ENCODE results near the gene FBXL22. TPM values are rescaled to one million over a fixed set of nuclear protein-coding genes. Genes with fewer than 3 reads are reported as not detected.

Gene FBXL22
- total RNA-seq, 1 donor from 2014 or later = 0.43 TPM

- Histone ChIP-seq H3K9me3 (no peaks in the 10 kb centered on the region), H3K4me1 (peaks cover 5 to 44% of the 10 kb centered on the region in 2 donors), H3K4me3 (peak overlapping the region; percentile 80 to 86), H3K27ac (peak overlapping the region; percentile 77 to 86), H3K27me3 (no peaks in the 10 kb centered on the region), H3K36me3 (peaks cover 0 to 2% of the 10 kb centered on the region in 2 donors)
- intact Hi-C loops (cut with DNase I) = loop anchor here (1.0 to 10.0 kb wide), 5 partner anchors 46 to 496 kb away; partner anchors contain the start of genes CIAO2A, SNX1 and USP3
- DNase-seq (ENCODE audit: low spot score in 2 of 2) = peak in 1 of 2 donors; percentile 84
- TF ChIP-seq, protein P1, sequence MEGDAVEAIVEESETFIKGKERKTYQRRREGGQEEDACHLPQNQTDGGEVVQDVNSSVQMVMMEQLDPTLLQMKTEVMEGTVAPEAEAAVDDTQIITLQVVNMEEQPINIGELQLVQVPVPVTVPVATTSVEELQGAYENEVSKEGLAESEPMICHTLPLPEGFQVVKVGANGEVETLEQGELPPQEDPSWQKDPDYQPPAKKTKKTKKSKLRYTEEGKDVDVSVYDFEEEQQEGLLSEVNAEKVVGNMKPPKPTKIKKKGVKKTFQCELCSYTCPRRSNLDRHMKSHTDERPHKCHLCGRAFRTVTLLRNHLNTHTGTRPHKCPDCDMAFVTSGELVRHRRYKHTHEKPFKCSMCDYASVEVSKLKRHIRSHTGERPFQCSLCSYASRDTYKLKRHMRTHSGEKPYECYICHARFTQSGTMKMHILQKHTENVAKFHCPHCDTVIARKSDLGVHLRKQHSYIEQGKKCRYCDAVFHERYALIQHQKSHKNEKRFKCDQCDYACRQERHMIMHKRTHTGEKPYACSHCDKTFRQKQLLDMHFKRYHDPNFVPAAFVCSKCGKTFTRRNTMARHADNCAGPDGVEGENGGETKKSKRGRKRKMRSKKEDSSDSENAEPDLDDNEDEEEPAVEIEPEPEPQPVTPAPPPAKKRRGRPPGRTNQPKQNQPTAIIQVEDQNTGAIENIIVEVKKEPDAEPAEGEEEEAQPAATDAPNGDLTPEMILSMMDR (IDR thresholded peaks at IDR 0.05) = no peak
Measured at GRCh38 chr15:63598473-63599400, 1.6 kb downstream of the FBXL22 start.

- peak; percentile 26 to 85 for DNase-seq (ENCODE audit: low spot score in 2 of 2)
- Histone ChIP-seq H3K27ac (peak overlapping the region; percentile 77 to 86), H3K4me1 (peaks cover 5 to 44% of the 10 kb centered on the region in 2 donors), H3K9me3 (no peaks in the 10 kb centered on the region), H3K4me3 (peak overlapping the region; percentile 80 to 86), H3K36me3 (no peaks in the 10 kb centered on the region), H3K27me3 (no peaks in the 10 kb centered on the region)
- TF ChIP-seq, protein P1 (IDR thresholded peaks at IDR 0.05) = peak; percentile 67 to 88 (median 84)
- intact Hi-C loops (cut with DNase I) = loop anchor here (1.0 to 10.0 kb wide), 5 partner anchors 47 to 495 kb away; partner anchors contain the start of genes CIAO2A, SNX1 and USP3
Measured at GRCh38 chr15:63599401-63600000, 2.3 kb downstream of the FBXL22 start.

DNA sequence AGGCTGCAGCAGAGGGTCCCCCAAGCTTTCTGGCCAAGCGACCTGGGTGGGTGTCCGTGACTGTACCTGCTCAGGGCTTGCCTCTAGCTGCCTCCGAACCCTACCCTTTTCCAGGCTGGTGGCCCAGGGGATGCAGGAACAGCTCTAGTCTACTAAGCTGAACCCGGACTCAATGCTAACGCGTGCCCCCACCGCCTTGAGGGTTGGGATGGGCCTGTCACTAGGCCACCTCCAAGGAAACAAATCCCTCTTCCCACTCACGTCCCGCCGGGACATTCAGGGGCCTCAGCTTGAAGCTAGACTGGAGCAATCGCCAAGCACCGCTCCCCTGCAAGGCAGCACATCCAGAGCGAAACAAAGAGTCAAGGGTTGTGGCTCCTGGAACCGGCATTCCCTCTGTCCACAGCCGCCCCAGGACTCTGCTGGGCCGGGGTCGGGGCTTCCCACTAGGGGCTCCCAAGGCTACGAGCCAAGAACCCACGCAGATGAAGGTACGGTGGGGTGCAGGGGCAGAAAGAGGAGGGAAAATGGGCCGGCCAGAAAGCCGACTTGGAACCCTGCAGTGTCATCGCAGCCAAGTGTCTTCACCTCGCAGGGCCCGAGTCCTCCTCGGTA lies 2.9 kb downstream of the FBXL22 start:
- Histone ChIP-seq H3K36me3 (no peaks in the 10 kb centered on the region), H3K4me3 (peak overlapping the region; percentile 80 to 86), H3K4me1 (peaks cover 5 to 38% of the 10 kb centered on the region in 2 donors), H3K27ac (peak overlapping the region; percentile 77 to 86), H3K27me3 (no peaks in the 10 kb centered on the region), H3K9me3 (no peaks in the 10 kb centered on the region)
- intact Hi-C loops (cut with DNase I) = loop anchor here (5.0 kb wide), 1 partner anchor 113 kb away; no protein-coding TSS in a partner anchor
- TF ChIP-seq, protein P1 (IDR thresholded peaks at IDR 0.05) = no peak
- DNase-seq (ENCODE audit: low spot score in 2 of 2) = peak in 1 of 2 donors; percentile 79

GRCh38 chr15:63600616-63601025 lies 3.4 kb downstream of the FBXL22 start:
- Histone ChIP-seq H3K27ac (peak overlapping the region; percentile 82 to 86), H3K9me3 (no peaks in the 10 kb centered on the region), H3K27me3 (no peaks in the 10 kb centered on the region), H3K4me1 (peaks cover 5 to 34% of the 10 kb centered on the region in 2 donors), H3K4me3 (peak overlapping the region; percentile 80 to 86), H3K36me3 (no peaks in the 10 kb centered on the region)
- peak; percentile 44 to 93 for DNase-seq (ENCODE audit: low spot score in 2 of 2)
- TF ChIP-seq, protein P1 (IDR thresholded peaks at IDR 0.05) = no peak
- intact Hi-C loops (cut with DNase I) = loop anchor here (5.0 kb wide), 1 partner anchor 113 kb away; no protein-coding TSS in a partner anchor

DNA sequence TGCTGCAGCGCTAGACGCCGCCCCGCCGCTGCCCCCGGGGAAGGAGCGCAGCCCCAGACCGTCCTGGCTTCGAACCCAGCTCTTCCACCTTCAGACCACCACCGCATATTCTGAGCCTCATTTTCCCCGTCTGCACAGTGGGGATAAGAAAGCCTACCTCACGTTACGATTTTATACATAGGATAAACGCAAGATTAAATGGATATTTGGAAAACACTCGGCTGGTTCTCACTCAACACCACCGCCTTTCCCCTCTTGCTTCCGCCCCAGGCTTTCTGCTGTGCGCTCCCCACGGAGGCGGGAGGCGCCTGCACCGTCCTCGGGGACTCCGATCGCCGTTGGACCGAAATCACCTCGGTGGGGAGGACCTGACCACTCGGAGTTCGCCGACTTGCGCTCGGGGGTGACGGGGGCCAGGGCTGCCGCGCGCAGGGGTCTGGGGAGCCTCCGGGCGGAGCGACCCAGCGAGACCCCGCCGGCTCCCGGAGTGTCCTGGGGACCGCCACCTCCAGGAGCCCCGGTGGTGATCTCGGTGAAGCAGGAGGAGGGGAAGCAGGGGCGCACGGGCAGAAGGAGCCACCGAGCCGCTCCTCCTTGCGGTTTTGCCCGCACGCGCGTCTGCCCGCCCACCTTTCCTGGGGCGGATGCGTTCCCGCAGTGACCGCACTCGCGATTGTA lies 4.0 kb downstream of the FBXL22 start:
- peak in 1 of 2 donors; percentile 75 for DNase-seq (ENCODE audit: low spot score in 2 of 2)
- H3K4me1 ChIP-seq = peaks cover under 1 to 29% of the 10 kb centered on the region in 2 donors
- H3K9me3 ChIP-seq = no peaks in the 10 kb centered on the region
- TF ChIP-seq, protein P1 (IDR thresholded peaks at IDR 0.05) = no peak
- H3K27ac ChIP-seq = peak overlapping the region; percentile 81 to 82
- peak overlapping the region; percentile 80 to 86 for H3K4me3 ChIP-seq
- no peaks in the 10 kb centered on the region for H3K27me3 ChIP-seq
- intact Hi-C loops (cut with DNase I) = loop anchor here (5.0 kb wide), 1 partner anchor 114 kb away; no protein-coding TSS in a partner anchor
- H3K36me3 ChIP-seq = no peaks in the 10 kb centered on the region
